ENCODE measurements around the gene ZMYND8.
"Not testable (repeated sequence)": the region's sequence is repeated elsewhere in the genome, so short reads cannot be mapped to it uniquely, and the experiment has no call there.

ZMYND8 gene

DNA sequence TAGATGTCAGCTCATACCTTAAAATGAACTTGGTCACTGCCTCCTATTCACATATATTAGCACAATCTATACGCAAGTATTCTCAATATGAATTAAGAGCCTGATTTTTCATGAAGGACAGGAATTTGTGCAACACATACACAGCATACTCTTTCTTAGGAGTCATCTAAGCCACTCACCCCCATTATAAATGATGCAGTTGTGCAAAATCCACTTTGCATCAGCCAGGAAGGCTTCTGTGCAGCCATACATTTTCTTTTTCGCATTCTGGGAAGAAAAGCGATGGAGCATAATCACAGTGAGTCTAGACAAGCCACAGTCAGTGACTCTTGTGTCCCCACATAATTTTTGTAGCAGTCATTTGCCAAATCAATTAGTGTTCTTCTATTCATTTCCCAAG lies 66.5 kb downstream of the ZMYND8 start:
- Histone ChIP-seq H3K4me1 (ENCODE audit: control insufficient read depth, insufficient read depth, low read length) (no peaks in the 10 kb centered on the region), H3K27me3 (ENCODE audit: control insufficient read depth, insufficient read depth, low read length) (no peaks in the 10 kb centered on the region), H3K36me3 (ENCODE audit: control insufficient read depth, insufficient read depth, low read length) (peaks cover 93% of the 10 kb centered on the region), H3K27ac (ENCODE audit: low read depth, low read length) (no peak overlapping the region), H3K9me3 (ENCODE audit: control insufficient read depth, insufficient read depth, low read depth, low read length) (no peaks in the 10 kb centered on the region), H3K4me3 (ENCODE audit: low read depth, low read length) (no peak overlapping the region), H3K9ac (ENCODE audit: low read length) (no peak overlapping the region)

DNA sequence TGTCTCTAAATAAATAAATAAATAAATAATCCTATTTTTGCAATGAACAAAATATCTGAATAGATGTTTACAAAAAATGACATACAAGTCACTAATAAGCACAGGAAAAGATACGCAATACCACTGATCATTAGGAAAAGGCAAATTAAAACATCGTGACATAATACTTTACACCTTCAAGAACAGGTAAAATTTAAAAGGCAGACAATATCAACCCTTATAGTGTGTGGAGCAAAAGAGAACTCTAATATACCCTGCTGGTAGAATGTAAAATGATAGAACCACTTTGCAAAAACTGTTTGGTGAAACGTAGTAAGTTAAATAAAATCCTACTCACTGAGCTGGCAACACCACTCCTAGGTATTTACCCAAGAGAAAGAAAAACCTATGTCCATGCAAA lies 67.4 kb downstream of the ZMYND8 start:
- Histone ChIP-seq H3K27me3 (ENCODE audit: control insufficient read depth, insufficient read depth, low read length) (no peaks in the 10 kb centered on the region), H3K9ac (ENCODE audit: low read length) (no peak overlapping the region), H3K27ac (ENCODE audit: low read depth, low read length) (no peak overlapping the region), H3K9me3 (ENCODE audit: control insufficient read depth, insufficient read depth, low read depth, low read length) (no peaks in the 10 kb centered on the region), H3K4me3 (ENCODE audit: low read depth, low read length) (no peak overlapping the region), H3K36me3 (ENCODE audit: control insufficient read depth, insufficient read depth, low read length) (peaks cover 93% of the 10 kb centered on the region), H3K4me1 (ENCODE audit: control insufficient read depth, insufficient read depth, low read length) (no peaks in the 10 kb centered on the region)

DNA sequence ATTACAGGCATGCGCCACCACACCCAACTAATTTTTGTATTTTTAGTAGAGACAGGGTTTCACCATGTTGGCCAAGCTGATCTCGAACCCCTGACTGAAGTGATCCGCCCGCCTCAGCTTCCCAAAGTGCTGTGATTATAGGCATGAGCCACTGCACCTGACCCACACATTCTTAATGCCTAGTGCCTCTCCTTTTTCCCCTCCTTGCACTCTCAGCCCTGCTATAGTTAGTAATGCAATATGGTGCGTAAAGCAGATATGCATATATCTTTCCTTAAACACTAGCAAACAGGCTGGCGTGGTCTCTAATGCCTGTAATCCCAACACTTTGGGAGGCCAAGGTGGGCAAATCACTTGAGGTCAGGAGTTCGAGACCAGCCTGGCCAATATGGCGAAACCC lies 68.0 kb downstream of the ZMYND8 start:
- not testable (repeated sequence) for H3K4me3 ChIP-seq (ENCODE audit: low read depth, low read length); H3K9ac ChIP-seq (ENCODE audit: low read length); H3K9me3 ChIP-seq (ENCODE audit: control insufficient read depth, insufficient read depth, low read depth, low read length); H3K4me1 ChIP-seq (ENCODE audit: control insufficient read depth, insufficient read depth, low read length); H3K27ac ChIP-seq (ENCODE audit: low read depth, low read length); H3K27me3 ChIP-seq (ENCODE audit: control insufficient read depth, insufficient read depth, low read length)
- H3K36me3 ChIP-seq (ENCODE audit: control insufficient read depth, insufficient read depth, low read length): peaks cover 93% of the 10 kb centered on the region

DNA sequence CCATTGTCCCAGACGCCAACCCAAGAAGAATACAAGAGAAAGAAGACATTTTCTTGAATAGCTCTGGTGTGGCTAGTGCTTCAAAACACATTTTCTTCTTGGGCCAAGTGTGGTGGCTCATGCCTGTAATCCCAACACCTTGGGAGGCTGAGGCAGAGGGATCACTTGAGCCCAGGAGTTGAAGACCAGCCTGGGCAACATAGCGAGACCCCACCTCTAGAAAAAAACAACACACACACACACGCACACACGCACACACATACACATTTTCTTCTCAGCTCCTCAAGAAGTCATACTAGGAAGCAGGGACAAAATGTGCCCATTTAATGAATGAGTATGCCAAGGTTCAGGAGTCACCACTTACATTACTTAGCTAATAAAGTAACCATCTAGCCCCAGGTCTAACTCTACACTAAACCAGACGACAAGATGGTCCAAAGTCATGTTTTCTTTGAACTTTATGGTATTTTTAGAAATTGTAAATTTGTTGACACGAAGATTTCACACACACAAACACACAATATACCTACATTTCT lies 68.8 kb downstream of the ZMYND8 start:
- H3K9me3 ChIP-seq (ENCODE audit: control insufficient read depth, insufficient read depth, low read depth, low read length): no peaks in the 10 kb centered on the region
- H3K9ac ChIP-seq (ENCODE audit: low read length): no peak overlapping the region
- no peak overlapping the region for H3K4me3 ChIP-seq (ENCODE audit: low read depth, low read length)
- no peak overlapping the region for H3K27ac ChIP-seq (ENCODE audit: low read depth, low read length)
- peaks cover 95% of the 10 kb centered on the region for H3K36me3 ChIP-seq (ENCODE audit: control insufficient read depth, insufficient read depth, low read length)
- H3K4me1 ChIP-seq (ENCODE audit: control insufficient read depth, insufficient read depth, low read length): no peaks in the 10 kb centered on the region
- no peaks in the 10 kb centered on the region for H3K27me3 ChIP-seq (ENCODE audit: control insufficient read depth, insufficient read depth, low read length)

DNA sequence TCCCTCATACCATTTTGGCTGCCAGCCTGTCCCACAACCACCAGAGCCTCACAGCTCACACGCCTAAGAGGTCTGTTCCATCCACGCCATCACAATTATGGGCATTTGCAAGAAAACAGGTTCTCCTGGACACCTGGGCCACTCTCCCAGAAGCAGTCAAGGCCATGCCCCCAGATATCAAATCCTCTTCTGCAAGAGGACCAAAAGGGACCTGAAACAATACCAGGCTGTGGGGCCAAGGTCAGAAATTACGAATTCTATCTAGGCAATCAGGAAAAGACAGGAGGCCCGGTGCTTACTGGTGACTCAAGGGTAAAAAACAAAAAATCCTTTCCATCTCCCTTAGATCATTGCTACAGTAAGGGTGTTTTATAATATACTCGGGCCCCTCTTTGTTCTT lies 69.8 kb downstream of the ZMYND8 start:
- no peaks in the 10 kb centered on the region for H3K9me3 ChIP-seq (ENCODE audit: control insufficient read depth, insufficient read depth, low read depth, low read length)
- no peak overlapping the region for H3K9ac ChIP-seq (ENCODE audit: low read length)
- H3K4me1 ChIP-seq (ENCODE audit: control insufficient read depth, insufficient read depth, low read length): no peaks in the 10 kb centered on the region
- no peaks in the 10 kb centered on the region for H3K27me3 ChIP-seq (ENCODE audit: control insufficient read depth, insufficient read depth, low read length)
- H3K36me3 ChIP-seq (ENCODE audit: control insufficient read depth, insufficient read depth, low read length): peaks cover 95% of the 10 kb centered on the region
- no peak overlapping the region for H3K27ac ChIP-seq (ENCODE audit: low read depth, low read length)
- no peak overlapping the region for H3K4me3 ChIP-seq (ENCODE audit: low read depth, low read length)

DNA sequence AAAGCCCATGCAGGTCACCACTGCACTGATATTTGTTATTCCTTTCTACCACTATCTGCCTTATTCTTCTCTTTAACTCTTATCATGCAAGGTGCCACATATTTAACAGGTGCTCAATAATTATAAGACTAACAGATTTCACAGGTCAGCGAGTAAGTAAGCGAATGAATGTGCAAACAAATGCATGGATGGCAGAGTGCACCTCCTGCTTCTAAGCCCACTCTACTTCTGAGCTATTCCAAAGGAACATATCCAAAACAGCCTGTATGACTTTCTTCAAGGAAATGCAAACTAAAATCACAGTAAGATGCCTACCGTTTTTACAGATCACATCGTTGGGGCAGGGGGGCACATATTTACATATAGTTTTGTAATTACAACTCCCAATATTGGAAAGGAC lies 71.3 kb downstream of the ZMYND8 start:
- no peaks in the 10 kb centered on the region for H3K27me3 ChIP-seq (ENCODE audit: control insufficient read depth, insufficient read depth, low read length)
- no peaks in the 10 kb centered on the region for H3K9me3 ChIP-seq (ENCODE audit: control insufficient read depth, insufficient read depth, low read depth, low read length)
- H3K4me3 ChIP-seq (ENCODE audit: low read depth, low read length): no peak overlapping the region
- no peak overlapping the region for H3K27ac ChIP-seq (ENCODE audit: low read depth, low read length)
- peaks cover 98% of the 10 kb centered on the region for H3K36me3 ChIP-seq (ENCODE audit: control insufficient read depth, insufficient read depth, low read length)
- no peak overlapping the region for H3K9ac ChIP-seq (ENCODE audit: low read length)
- H3K4me1 ChIP-seq (ENCODE audit: control insufficient read depth, insufficient read depth, low read length): 0 out of 2 replicates have a peak, but pooled peaks cover 2% of the 10 kb centered on the region

DNA sequence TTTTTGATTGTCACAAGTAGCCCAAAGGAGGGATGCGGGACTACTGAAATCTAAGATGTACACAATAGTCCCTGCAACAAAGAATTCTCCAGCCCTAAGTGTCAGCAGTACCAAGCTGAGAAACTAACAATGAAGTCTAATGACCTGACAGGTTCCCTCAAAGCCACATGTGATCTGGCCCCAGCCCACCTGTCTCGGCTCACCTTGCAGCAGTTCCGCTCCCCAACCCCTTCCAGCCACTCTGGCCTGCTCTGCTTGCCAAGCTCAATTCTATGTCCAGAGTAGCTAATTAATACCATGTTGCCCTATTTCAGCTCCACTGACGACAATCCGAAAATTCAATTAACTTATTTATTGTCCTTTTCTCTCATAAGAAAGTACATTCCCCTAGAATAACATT lies 72.1 kb downstream of the ZMYND8 start:
- H3K9ac ChIP-seq (ENCODE audit: low read length): no peak overlapping the region
- H3K36me3 ChIP-seq (ENCODE audit: control insufficient read depth, insufficient read depth, low read length): peaks cover 98% of the 10 kb centered on the region
- no peak overlapping the region for H3K4me3 ChIP-seq (ENCODE audit: low read depth, low read length)
- H3K9me3 ChIP-seq (ENCODE audit: control insufficient read depth, insufficient read depth, low read depth, low read length): no peaks in the 10 kb centered on the region
- no peak overlapping the region for H3K27ac ChIP-seq (ENCODE audit: low read depth, low read length)
- 0 out of 2 replicates have a peak, but pooled peaks cover 3% of the 10 kb centered on the region for H3K4me1 ChIP-seq (ENCODE audit: control insufficient read depth, insufficient read depth, low read length)
- no peaks in the 10 kb centered on the region for H3K27me3 ChIP-seq (ENCODE audit: control insufficient read depth, insufficient read depth, low read length)

DNA sequence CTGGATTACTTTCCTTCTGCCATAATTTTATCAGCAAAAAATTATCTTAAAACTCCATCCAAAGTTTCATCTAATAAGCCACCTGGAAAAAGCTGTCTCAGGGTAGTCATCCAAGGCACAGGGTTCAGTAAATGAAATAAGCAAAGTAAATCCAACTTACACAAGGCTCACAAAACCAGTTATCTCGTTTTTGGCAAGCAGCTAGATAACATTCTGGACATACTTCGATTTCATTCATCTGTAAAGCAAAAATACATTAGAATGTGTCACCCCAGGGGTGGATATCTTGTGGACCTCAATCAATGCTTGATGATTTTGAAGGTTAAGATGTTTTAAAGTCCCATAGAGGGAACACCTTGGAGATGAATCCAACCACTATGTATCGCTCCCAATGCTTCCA lies 73.1 kb downstream of the ZMYND8 start:
- no peak overlapping the region for H3K4me3 ChIP-seq (ENCODE audit: low read depth, low read length)
- H3K27ac ChIP-seq (ENCODE audit: low read depth, low read length): no peak overlapping the region
- no peaks in the 10 kb centered on the region for H3K27me3 ChIP-seq (ENCODE audit: control insufficient read depth, insufficient read depth, low read length)
- H3K9ac ChIP-seq (ENCODE audit: low read length): no peak overlapping the region
- peaks cover 3% of the 10 kb centered on the region; the same call in 1 of the 2 replicates for H3K4me1 ChIP-seq (ENCODE audit: control insufficient read depth, insufficient read depth, low read length)
- peaks cover 97% of the 10 kb centered on the region for H3K36me3 ChIP-seq (ENCODE audit: control insufficient read depth, insufficient read depth, low read length)
- H3K9me3 ChIP-seq (ENCODE audit: control insufficient read depth, insufficient read depth, low read depth, low read length): no peaks in the 10 kb centered on the region

DNA sequence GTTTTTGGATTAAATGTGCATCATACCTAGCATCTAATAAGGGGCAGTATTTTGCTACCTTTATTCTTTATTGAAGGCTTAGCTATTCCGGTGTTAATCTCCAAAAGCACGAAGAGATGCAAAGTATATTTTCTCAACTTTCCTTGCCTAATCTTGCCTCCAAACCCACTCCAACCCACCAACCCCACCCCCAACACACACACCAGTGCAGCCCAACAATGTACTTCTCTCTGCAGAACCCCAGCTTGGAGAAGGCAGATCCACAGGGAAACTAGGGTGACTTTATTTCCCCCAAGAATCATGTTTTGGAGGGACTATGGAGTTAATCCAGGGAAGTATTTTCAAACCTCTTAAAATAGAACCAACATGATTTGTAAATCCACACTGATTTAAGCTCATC lies 73.6 kb downstream of the ZMYND8 start:
- Histone ChIP-seq H3K4me1 (ENCODE audit: control insufficient read depth, insufficient read depth, low read length) (peaks cover 3% of the 10 kb centered on the region; the same call in 1 of the 2 replicates), H3K9ac (ENCODE audit: low read length) (no peak overlapping the region), H3K9me3 (ENCODE audit: control insufficient read depth, insufficient read depth, low read depth, low read length) (no peaks in the 10 kb centered on the region), H3K27ac (ENCODE audit: low read depth, low read length) (no peak overlapping the region), H3K27me3 (ENCODE audit: control insufficient read depth, insufficient read depth, low read length) (no peaks in the 10 kb centered on the region), H3K36me3 (ENCODE audit: control insufficient read depth, insufficient read depth, low read length) (peaks cover 97% of the 10 kb centered on the region), H3K4me3 (ENCODE audit: low read depth, low read length) (no peak overlapping the region)

DNA sequence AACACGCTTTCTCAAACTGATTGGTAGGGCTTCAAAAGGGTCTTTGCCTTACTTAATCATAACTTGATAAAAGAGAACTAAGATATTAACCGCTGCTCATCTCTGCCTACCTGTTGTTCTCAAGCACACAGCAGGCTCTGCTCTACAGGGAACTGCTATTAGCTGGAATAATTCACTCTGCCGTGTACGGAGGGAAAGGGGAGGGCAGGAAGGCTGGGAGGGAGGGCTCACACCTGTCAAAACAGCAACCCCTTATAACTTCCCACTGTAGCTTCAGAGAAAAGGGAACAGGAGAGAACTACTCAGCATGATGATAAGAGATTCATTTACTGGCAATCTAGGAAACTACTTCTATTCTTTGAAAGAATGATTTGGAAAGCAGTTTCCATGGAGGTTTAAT lies 75.1 kb downstream of the ZMYND8 start:
- H3K36me3 ChIP-seq (ENCODE audit: control insufficient read depth, insufficient read depth, low read length): peaks cover 95% of the 10 kb centered on the region

DNA sequence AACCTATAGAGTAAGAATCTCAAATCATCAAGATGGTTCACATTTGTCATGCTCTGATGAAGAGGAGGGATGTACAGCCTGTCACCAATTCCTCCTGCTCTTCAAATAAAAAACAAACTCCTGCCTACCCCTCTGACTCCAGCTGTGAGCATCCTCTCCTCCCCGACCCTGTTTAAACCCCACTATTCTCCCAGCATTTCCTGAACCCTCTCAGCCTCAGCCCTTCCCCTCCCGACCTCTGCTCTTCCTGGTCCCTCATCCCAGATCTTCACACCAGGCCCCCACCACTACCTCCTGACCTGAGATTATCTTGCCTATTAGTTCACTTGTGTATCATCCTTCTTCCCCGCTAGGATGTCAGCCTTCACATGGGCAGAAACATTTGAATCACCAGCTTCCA lies 75.8 kb downstream of the ZMYND8 start:
- Histone ChIP-seq H3K4me3 (ENCODE audit: low read depth, low read length) (no peak overlapping the region), H3K4me1 (ENCODE audit: control insufficient read depth, insufficient read depth, low read length) (peaks cover 3% of the 10 kb centered on the region; the same call in 1 of the 2 replicates), H3K9me3 (ENCODE audit: control insufficient read depth, insufficient read depth, low read depth, low read length) (no peaks in the 10 kb centered on the region), H3K9ac (ENCODE audit: low read length) (no peak overlapping the region), H3K27ac (ENCODE audit: low read depth, low read length) (no peak overlapping the region), H3K36me3 (ENCODE audit: control insufficient read depth, insufficient read depth, low read length) (peaks cover 97% of the 10 kb centered on the region), H3K27me3 (ENCODE audit: control insufficient read depth, insufficient read depth, low read length) (no peaks in the 10 kb centered on the region)

More for the DNA sequence above, 75.1 kb downstream of the ZMYND8 start:
- no peak overlapping the region for H3K4me3 ChIP-seq (ENCODE audit: low read depth, low read length)
- no peaks in the 10 kb centered on the region for H3K9me3 ChIP-seq (ENCODE audit: control insufficient read depth, insufficient read depth, low read depth, low read length)
- H3K4me1 ChIP-seq (ENCODE audit: control insufficient read depth, insufficient read depth, low read length): peaks cover 3% of the 10 kb centered on the region; the same call in 1 of the 2 replicates
- H3K9ac ChIP-seq (ENCODE audit: low read length): no peak overlapping the region
- H3K27ac ChIP-seq (ENCODE audit: low read depth, low read length): no peak overlapping the region
- H3K27me3 ChIP-seq (ENCODE audit: control insufficient read depth, insufficient read depth, low read length): no peaks in the 10 kb centered on the region

DNA sequence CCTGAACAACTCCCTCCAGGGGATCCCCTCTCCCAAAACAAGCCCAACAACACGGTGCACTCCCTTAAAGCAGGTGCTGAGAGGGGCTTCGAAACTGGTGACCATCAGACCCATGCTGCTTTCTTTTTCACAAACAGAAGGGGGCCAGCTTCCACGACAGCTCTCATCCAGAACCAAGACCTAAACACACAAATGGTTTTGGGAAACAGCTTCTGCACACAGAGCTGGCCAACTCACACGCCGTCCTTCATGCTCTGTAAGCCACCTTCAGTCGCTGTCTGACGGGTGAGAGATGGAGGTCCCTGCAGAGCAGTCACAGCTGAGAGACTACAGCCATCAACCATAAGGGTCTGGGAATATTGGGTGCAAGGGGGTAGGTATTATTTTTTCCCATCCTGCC lies 76.3 kb downstream of the ZMYND8 start:
- Histone ChIP-seq H3K4me3 (ENCODE audit: low read depth, low read length) (no peak overlapping the region), H3K36me3 (ENCODE audit: control insufficient read depth, insufficient read depth, low read length) (peaks cover 97% of the 10 kb centered on the region), H3K9me3 (ENCODE audit: control insufficient read depth, insufficient read depth, low read depth, low read length) (no peaks in the 10 kb centered on the region), H3K4me1 (ENCODE audit: control insufficient read depth, insufficient read depth, low read length) (peaks cover 3% of the 10 kb centered on the region; the same call in 1 of the 2 replicates), H3K27me3 (ENCODE audit: control insufficient read depth, insufficient read depth, low read length) (no peaks in the 10 kb centered on the region), H3K9ac (ENCODE audit: low read length) (no peak overlapping the region), H3K27ac (ENCODE audit: low read depth, low read length) (no peak overlapping the region)

All from HUES6 (cell line).